Activated CD4-positive, alpha-beta T cell treated with anti-CD3 and anti-CD28 coated beads, Interleukin-2, amount 50 U/mL, for 4 hours (primary cell): ENCODE measurements around the gene CBFA2T2.

Source experiments
- DNase-seq, 2 experiments: peaks; one replicate each; pipeline ENCODE4 v3.0.0-alpha.2; 2020

Gene CBFA2T2

DNA sequence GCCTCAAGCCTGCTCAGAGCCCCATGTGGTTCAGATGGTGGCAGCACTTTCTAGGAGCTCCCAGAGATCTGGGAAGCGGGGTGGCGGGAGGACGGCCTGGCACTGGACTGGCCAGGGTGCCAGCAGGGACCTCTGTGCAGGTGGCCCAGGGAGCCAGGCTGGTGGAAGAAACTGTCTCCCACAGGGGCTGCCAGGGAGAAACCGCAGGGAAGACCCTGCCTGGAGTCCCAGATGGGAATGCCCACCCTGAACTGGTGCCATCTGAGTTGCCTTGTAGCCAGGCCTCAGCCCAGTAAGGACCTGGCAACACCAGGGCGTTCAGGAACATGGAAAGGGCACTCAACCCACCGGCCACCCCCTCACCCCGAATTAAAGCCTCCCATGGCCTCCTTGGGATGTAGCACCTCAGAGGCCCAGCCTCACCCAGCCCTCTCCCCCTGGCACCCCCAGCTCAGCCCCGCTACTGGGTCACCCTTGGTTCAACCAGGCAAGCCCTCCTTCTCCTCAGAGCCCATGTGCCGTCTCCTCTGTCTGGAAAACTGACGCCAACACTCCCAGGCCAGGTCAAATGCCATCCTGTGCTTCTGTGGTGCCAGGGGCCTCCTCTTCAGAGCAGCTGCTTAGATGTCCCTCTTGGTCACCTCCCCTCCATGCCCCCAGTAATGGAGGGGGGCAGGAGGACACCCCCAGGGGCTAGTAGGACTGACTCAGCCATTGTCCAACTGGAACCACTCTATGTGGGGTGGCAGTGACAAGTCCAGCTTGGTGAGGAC is 166.3 kb downstream of the CBFA2T2 start:
- no peak for DNase-seq

DNA sequence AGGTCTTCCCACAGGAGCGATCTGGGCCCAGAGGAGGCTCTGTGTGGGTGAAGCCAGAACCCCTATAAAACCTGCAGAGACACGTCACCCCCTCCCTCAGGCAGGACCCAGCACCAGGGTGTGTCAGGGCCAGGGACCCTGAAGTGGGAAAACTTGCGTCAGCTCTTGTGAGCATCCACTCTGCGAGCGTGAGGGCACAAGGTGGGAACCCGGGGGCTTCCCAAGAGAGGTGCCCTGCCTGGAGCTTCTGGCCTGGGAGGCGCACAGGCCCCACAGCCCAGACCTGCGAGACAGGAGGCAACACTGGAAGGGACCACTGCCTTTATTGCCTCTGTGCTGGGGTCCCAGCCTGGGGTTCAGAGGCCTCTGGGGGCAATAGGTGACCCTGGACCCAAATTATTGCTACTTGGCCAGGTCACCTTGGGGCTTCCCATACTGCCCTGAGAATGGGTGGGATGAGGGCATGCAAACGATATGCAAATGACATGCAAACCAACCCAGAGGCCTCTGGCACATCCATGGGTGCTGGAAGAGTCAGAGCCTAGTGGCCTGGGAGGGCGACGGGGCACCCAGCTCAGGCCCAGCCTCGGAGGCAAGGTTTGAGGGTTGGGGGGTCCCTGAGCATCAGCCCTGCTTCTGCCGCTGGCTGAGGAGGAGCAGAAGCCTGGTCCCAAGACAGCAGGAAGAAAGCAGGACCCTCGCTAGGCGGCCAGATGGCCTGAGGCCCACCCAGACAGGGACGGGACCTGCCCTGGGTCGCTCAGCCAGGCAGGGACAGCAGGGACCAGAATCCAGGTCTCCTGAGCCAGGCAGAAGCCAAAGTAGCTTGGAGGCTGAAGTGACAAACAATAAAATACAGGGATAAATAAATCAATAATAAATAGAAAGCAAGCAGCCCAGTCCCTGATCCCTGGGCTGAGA is 167.1 kb downstream of the CBFA2T2 start:
- no peak for DNase-seq

DNA sequence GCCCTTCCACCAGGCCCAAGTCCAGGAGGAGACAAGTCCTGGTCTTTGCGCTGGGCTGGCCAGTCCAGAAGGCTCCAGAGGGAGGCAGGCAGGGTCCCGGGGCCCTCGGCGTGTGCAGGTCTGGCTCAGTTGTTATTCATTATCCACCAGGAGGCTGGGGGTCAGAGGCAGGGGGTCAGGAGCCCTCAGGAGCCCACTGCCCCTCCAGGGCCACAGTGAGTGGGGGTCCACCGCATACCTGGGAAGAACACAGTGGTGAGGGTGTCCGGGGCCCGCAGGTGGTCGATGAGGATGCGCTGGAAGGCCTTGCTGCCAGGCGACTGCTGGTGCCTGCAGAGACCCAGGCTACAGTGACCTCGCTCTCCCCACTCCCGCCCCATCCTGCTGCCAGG is 167.8 kb downstream of the CBFA2T2 start:
- no peak for DNase-seq

DNA sequence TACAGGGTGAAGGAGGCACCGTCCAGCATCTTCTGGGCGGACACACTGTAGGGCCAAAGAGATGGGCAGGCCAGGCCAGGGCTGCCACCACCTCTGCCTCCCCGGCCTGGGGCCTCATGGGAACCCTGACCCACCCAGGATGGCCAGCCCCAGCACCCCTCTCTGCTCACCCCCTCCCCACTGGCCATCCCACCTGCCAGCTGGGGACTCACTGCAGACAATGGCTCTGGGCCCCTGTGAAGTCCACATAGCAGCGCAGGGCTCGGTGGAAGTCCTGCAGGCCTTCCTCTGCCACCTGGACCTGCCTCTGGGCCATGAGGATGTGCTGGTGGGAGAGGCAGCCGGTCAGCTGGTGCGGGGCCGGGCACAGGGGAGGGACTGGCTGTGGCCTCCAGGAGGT is 168.6 kb downstream of the CBFA2T2 start:
- no peak for DNase-seq

DNA sequence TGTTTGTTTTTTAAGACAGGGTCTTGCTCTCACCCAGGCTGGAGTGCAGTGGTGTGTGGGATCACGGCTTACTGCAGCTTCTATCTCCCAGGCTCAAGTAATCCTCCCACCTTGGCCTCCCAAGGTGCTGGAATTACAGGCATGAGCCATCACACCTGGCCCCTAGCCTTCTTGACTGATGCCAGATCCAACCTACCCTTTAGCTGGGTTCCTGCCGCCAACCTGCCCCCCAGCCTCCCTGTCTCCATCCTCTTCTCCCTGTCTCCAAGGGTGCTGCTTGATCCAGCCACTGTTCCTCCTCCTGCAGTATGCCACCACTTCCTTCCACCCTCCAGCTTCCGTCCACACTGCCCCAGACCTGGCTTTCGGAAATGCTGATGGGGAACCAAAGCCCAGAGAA is 169.0 kb downstream of the CBFA2T2 start:
- DNase-seq = no peak

DNA sequence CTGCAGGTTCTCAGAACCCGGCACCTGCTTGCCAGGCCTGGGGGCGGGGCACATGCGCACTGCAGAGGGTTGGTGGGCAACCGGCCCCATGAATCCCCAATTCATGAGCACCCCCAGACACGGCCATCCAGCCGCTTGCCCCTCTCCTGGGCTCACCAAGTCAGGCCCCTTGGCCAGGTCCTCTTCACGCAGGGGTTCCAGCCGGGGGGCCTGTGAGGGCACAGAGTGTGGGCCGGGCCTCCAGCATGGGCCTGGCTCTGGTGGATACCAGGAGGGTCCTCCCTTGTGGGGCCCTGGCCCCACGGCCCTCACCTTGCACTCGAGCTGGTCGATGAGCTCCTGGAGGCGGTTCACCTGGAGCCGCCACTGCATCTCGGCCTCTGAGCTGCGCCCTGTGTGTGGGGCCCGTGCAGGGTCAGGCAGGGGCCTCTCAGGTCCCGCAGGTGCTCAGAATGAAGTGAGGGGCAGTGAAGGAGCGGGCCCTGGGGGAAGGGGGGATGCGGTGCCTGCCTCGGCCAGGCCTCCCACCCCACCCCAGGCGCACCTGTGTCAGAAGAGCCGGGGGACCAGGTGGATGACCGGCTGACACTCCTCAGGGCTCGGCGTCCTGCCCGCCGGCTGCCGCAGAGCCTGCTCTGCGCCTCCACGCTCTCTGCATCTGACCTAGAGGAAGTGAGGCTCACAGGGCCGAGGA is 169.6 kb downstream of the CBFA2T2 start:
- no peak for DNase-seq

DNA sequence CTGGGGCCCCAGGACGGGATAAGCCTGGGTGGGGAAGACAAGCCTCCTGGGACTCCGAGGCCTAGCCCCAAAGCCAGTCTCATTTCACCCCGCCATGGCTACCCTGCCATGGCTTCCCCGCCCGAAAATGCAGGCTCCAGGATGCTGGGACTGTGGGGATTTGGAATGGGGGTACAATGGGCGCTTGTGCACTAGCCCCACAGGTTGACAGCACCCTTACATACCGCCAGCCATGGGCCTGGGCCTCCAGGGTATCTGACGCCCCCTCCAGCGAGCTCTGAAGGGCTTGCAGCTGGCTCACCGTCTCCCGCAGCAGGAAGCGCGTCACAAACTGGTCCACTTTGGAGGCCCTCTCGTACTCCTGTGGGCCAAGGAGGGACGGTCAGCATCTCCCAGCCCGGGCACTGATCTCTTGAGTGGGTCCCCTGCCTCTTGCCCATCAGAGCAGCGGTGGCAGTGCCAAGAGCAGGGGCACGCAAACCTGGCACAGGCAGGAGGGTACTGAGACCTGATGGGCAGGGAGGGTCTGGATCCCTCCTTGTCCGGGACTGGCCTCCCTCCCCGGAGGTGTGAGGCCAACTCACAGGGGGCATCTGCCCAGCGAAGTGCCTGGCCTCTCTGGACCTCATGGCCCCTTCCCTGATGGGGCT is 170.3 kb downstream of the CBFA2T2 start:
- no peak for DNase-seq

DNA sequence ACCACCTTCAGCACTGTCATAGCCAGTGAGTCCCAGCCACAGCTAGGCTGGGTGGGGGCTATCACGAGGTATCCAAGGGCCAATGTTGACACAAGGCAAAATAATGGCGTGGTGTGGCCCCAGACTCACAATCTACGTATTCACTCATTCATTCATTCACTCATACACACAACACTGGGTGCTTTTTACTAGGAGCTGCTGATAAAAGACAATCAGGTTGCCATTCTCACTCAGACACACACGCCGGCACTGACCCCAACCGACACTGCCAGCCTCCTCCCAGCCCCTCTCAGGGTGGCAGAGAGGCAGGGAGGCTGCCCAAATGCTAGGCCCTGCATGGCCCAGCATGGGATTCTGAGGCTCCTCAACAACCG is 170.8 kb downstream of the CBFA2T2 start:
- no peak for DNase-seq

DNA sequence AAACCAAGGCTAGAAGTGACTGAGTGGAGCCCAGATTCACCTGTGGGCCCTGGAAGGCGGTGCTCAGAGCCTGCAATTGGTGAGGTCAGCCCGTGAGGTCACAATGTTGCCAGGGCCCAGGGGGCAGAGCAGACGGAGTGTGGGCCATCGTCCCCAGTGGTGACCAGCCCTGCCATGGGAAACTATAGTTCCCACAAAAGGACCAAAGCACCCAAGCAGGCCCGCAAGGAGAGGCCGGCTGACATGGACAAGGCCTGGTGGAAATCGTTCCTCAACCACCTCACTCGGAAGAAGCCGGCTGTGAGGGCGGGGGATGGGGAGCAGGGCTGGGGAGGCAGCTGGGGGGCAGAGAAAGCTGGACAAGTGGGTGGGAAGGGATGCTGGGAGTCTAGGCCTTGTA is 172.3 kb downstream of the CBFA2T2 start, which contains the start of gene C20orf144:
TSS of gene C20orf144 (plus strand) at position 156 of the 400 bp plus-strand sequence. CDS start at position 175, 19 bp downstream.
- no peak for DNase-seq

DNA sequence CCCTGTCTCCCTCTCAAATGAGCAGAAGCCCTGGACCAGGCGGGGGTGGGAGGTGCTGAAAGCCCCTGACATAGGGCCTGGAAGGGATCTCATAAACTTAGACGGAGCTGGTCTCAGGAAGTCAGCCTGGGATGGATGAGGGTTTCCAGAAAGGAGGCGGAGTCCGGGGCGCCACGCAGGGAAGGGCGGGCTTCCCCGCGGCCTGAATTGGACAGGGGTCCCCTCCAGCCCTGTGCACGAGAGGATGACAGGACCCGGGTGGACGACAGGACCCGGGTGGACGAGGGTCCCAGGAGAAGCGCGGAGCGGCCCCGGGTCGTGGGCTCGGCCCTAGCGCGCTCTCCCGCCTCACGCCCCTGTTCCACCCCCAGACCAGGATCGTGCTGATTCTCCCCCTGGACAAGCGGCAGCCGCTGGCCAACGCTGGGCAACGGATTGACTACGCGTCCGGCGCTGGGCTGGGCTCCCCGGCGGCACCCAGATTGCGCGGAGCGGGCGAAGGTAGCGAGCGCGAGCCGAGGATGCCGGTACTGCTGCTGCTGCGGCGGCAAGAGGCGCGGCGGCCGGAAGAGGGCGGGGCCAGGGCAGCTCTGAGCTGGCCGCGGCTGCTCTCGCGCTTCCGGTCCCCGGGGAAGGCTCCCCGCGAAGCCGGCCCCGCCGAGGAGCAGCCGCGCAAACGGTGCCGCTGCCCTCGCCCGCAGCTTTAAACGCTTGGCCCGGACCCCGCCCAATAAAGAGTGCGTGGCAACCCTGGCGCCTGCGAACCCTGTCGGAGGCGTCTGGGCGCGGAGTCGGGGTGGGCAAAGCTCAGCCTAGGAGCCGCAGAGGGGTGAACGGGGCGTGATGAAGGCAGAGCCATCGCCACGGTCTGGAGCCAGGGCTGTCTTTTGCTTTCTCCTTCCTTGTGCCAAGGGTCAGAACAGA is 173.5 kb downstream of the CBFA2T2 start:
- DNase-seq = peak; percentile 65 to 73

DNA sequence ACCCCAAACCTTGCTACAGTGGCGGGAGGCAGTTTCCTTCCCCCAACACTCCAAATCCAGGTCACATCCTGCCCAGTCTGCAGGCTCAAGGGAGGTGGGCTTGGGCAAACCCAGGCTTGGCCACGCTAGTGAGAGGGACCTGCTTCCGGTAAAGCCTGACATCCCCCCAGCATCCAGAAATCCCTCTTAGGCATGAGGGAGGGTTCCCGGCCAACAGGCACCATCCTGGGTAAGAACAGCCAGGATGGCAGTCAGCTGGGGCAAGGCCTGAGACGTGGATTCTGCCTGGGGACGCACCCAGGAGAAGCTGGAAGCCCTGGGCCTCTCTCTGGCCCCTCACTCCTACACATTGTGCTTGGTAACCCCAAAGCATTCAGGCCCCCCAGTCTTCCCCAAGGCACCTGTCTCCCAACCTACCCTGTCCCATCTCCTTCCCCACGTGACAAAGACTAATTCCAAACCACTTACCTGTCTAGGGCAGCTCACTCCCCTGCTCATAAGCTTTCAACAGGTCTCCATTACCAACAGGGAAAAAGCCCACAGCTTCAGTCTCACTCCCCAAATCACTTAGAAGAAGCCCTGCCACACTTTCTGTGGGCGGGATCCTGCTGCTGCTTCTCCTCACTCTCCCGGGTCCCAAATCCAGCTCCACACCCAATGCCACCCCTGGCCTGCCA is 174.3 kb downstream of the CBFA2T2 start:
- no peak for DNase-seq

DNA sequence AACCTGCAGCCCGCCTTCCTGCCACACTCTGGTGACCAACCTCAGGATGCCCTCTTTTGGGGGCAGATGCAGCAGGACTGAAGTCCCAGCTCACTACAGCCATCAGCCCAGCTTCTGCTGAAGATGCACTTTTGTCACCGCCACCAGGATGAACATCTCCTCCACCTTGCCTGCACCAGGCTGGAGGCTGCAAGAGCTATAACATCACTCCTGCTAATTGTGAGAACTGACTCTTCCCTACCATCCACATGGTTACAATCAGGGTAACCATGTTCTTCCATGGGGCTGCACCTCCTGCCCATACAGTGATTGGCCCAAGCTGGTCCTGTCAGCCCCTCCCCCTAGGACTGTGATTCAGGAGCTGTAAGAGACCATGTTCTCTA is 174.9 kb downstream of the CBFA2T2 start:
- DNase-seq = no peak

DNA sequence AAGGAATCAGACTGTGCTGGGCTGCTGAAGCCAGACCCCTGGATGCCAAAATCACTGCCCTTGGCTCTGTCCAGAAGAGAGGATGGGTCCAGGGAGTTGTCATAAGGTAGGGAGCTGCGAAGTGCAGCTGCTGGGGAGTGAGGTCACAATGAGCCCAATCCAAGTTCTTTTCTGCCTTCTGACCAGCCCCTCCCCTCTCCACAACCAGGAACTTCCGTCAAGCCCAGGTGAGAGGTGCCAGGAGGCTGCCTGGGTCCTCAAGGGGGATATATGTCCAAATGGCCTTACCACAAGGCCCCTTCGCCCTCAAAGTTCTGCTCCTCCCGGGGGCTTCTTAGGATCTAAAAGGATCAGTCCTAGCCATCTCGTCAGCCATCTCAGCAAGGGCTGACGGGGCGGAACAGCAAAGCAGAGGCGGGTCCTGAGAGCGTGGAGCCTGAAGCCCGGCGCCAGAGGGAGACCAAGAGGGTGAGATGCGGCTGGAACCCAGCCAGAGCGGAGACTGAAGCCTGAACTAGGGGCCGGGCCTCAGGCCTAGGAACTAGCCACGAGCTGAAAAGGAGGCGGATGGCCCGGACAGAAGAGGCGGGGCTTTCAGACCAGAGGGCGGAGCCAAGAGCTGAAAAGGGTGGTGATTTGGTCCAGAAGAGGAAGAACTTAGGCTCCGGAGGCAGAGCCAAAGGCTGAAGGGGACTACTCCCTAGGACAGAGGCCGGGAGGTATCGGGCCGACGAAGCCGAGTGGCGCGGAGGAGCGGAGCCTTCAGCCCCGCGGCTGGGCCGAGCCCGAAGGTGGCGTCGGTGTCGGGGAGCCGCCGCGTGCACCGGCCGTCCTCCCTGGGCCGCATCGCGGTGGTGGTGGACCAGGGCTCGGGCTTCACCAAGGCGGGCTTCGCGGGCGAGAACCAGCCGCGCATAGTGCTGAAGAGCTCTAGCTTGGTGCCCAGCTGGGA is 176.7 kb downstream of the CBFA2T2 start, which contains the start of gene ACTL10:
TSS of gene ACTL10 (plus strand) at position 651 of the 952 bp plus-strand sequence. CDS start 555 bp downstream, outside the sequence.
- peak; percentile 66 to 69 for DNase-seq

DNA sequence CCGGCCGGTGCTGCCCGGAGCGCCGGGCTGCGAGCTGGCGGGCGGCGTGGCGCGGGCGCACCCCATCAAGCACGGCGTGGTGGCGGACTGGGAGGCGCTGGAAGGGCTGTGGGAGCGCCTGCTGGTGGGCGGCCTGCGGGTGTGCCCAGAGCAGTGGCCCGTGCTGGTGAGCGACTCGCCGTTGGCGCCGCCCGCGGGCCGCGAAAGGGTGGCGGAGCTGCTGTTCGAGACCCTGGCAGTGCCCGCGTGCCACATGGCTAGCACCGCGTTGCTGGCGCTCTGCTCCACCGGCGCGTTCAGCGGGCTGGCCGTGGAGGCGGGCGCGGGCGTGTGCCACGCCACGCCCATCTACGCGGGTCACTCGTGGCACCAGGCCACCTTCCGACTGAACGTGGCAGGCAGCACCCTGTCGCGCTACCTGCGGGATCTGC is 177.4 kb downstream of the CBFA2T2 start:
- peak; percentile 23 to 28 for DNase-seq

DNA sequence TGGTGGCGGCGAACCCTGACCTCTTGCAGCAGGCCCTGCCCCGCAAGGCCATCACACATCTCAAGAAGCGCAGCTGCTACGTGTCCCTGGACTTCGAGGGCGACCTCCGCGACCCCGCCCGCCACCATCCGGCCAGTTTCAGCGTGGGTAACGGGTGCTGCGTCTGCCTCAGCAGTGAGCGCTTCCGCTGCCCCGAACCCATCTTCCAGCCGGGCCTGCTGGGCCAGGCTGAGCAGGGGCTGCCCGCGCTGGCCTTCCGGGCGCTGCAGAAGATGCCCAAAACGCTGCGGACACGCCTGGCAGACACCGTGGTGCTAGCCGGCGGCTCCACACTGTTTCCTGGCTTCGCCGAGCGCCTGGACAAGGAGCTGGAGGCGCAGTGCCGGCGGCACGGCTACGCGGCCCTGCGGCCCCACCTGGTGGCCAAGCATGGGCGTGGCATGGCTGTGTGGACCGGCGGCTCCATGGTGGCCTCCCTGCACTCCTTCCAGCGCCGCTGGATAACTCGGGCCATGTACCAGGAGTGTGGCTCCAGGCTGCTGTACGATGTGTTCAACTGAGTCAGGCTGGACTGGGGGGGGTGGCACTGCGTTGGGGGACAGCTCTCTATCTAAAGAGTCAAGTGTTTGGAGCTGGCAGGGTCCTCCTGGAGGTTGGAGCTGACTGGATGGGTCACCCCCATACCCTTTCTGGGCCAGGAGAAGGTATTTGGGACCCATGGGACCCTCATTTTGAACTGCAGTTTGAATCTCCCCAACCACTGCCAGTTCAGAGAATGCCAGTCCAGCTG is 178.0 kb downstream of the CBFA2T2 start:
- DNase-seq = peak; percentile 64 to 70

DNA sequence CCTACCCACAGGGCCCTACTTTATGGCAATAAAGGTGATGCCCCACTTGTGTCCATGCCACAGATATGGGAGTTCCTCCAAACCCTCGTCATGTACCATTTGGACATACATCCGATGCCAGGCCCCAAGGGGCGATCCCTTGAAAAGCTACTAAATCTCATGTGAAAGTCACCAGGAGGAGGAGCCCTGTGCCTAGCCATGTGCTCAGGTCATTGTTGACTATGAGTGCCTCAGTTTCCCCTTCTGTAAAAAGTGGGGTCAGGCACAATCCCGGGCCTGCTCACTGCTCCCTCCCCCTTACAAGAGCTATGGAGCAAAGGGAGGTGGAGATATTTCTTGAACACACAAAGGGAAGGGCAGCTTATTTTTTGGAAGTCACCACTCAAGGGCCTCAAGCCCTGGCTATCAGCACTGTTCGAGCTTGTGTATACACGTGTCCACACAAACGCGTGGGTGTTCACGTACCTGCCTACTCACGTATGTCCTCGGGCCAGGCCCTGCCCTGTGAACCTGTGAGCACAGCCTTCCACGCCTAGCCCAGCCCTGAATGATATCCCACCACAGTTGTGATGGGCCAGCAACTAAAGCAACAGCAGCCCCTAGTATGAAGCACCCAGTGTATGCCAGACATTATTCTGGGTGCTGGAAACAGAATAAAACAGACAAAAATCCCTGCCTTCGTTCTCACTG is 178.7 kb downstream of the CBFA2T2 start:
- no peak for DNase-seq

DNA sequence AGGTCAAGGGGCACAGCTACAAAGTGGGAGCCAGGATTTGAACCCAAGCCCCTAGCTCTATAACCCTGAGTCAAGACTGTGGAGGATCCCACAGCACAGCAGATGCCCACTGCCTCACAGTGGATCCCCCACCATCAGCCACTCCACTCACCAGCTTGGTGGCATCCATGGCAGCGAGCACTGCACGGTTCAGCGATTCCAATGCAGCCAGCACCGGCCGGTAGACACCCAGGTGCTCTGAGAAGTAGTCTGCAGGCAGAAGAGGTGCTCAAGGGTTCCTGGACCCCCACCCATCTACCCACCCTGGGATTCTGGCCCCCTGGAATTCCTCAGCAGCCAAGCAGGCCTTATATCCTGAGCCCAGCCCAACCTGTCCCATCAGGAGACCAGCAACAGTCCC is 179.3 kb downstream of the CBFA2T2 start:
- DNase-seq = no peak
